AG04449 (cell line): Measurements from ENCODE around the gene GRM2.

Experiments used
- CTCF ChIA-PET: fragments of 350-600 bp; formaldehyde crosslinking; extraction: SDS; loops from one replicate; lab custom pipeline; 2021; ENCODE audit warnings: antibody characterized with exemption; lab: Yijun Ruan, JAX
- POLR2A ChIA-PET: fragments of 400-600, 350-600 bp; formaldehyde crosslinking; extraction: SDS; loops from one replicate; lab custom pipeline; 2020; ENCODE audit warnings: antibody characterized with exemption, inconsistent platforms; lab: Yijun Ruan, JAX
- DNase-seq: peaks from one replicate; pipeline ENCODE4 v3.0.0-alpha.2; 2010; ENCODE audit warnings: low read depth, low spot score
- H3K4me3 ChIP-seq: 2 replicates; pipeline ENCODE4 v1.5.1; 2011; ENCODE audit warnings: low read depth, mild to moderate bottlenecking, control low read depth, low read length
- CTCF ChIP-seq: IDR thresholded peaks from one replicate; pipeline ENCODE4 v1.5.1; 2011; ENCODE audit warnings: mild to moderate bottlenecking, moderate library complexity, low read length, control low read depth, inconsistent platforms; ENCODE audit not compliant: insufficient read depth; ENCODE audit errors: missing control alignments

The GRM2 gene

DNA sequence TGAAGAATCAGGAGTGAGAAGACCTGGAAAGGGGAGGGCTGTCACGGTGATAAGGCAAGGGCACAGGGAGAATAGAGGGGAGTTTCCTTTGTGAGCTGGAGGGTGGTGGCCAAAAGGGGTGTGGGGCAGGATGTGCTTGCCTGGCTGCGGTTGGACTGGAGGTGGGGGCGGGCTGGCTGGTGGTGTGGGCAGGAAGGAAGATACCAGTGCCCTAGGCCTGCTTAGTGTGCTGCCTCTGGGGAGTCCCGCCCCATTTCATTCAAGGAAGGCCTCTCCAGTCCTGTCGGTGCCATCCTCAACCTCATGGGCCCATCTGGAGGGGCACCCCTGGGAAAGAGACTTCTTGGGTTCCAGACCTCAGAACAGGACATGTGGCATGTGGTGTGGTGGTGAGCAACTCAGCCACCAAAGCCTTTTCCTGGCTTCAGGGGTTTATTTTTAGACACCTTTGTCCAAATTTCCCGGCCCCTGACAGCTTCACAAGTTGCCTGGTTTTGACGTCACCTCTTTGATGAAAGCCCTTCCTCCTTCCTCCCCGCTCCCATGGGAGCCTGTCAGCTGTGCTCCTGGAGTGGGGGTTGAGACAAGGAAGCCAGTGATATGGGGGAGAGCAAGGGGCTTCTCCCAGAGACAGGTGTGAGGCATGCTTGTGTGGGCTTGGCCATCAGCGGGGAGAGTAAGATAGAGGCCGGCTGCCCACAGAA lies 20.2 kb upstream of the GRM2 start:
- TF ChIP-seq CTCF = no peak
- no peak for DNase-seq
- no peak overlapping the region for H3K4me3 ChIP-seq
- POLR2A ChIA-PET = no interaction called here
- CTCF ChIA-PET = interaction anchor here (1.2 to 11.6 kb wide), 6 partner anchors 10 to 299 kb away, joined by 3 to 264 read pairs (median 8); partner anchors contain the start of genes DCAF1 and TEX264

- ChIA-PET CTCF (interaction anchor here (1.2 to 11.6 kb wide), 6 partner anchors 9 to 300 kb away, joined by 3 to 264 read pairs (median 8); partner anchors contain the start of genes DCAF1 and TEX264), POLR2A (interaction anchor here (0.5 to 0.7 kb wide), 2 partner anchors 8 to 1429 kb away, joined by 3 read pairs; no protein-coding TSS in a partner anchor)
- DNase-seq = no peak
- no peak overlapping the region for H3K4me3 ChIP-seq
- no peak for TF ChIP-seq CTCF
These were observed 19.2 kb upstream of the GRM2 start for GRCh38 chr3:51687431-51688205.

GRCh38 chr3:51688206-51688600 lies 18.7 kb upstream of the GRM2 start:
- TF ChIP-seq CTCF = no peak
- POLR2A ChIA-PET = interaction anchor here (0.5 to 0.7 kb wide), 2 partner anchors 9 to 1430 kb away, joined by 3 read pairs; no protein-coding TSS in a partner anchor

GRCh38 chr3:51691021-51691420 lies 15.8 kb upstream of the GRM2 start:
- DNase-seq = no peak
- TF ChIP-seq CTCF = no peak
- CTCF ChIA-PET = interaction anchor here (0.9 to 2.5 kb wide), 3 partner anchors 9 to 108 kb away, joined by 3 to 12 read pairs (median 9); no protein-coding TSS in a partner anchor
- no peak overlapping the region for H3K4me3 ChIP-seq
- POLR2A ChIA-PET = no interaction called here

More at GRCh38 chr3:51688206-51688600, 18.7 kb upstream of the GRM2 start:
- CTCF ChIA-PET = interaction anchor here (11.6 kb wide), 1 partner anchor 17 kb away, joined by 196 read pairs; the partner anchor contains the start of gene TEX264
- no peak overlapping the region for H3K4me3 ChIP-seq
- no peak for DNase-seq

GRCh38 chr3:51691949-51692348 lies 14.9 kb upstream of the GRM2 start:
- TF ChIP-seq CTCF = no peak
- CTCF ChIA-PET = interaction anchor here (1.0 to 2.5 kb wide), 5 partner anchors 10 to 46 kb away, joined by 3 to 12 read pairs (median 4); no protein-coding TSS in a partner anchor
- no peak for DNase-seq
- POLR2A ChIA-PET = no interaction called here
- no peak overlapping the region for H3K4me3 ChIP-seq
